ENCODE data around the gene MYO9B.

DNA sequence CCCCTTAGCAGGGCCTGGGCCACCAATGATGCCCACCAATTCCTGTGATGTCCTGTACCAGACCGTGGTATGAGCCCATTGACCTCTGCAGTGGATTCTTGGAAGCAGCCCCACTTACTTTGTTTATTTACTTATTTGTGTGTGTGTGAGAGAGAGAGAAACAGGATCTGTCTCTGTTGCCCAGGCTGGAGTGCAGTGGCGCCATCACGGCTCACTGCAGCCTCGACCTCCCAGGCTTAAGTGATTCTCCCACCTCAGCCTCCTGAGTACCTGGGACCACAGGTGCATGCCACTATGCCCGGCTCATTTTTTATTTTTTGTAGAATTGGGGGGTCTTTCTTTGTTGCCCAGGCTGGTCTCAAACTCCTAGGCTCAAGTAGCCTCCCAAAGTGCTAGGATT is 13.0 kb downstream of the MYO9B start:
- TF ChIP-seq, protein P1, sequence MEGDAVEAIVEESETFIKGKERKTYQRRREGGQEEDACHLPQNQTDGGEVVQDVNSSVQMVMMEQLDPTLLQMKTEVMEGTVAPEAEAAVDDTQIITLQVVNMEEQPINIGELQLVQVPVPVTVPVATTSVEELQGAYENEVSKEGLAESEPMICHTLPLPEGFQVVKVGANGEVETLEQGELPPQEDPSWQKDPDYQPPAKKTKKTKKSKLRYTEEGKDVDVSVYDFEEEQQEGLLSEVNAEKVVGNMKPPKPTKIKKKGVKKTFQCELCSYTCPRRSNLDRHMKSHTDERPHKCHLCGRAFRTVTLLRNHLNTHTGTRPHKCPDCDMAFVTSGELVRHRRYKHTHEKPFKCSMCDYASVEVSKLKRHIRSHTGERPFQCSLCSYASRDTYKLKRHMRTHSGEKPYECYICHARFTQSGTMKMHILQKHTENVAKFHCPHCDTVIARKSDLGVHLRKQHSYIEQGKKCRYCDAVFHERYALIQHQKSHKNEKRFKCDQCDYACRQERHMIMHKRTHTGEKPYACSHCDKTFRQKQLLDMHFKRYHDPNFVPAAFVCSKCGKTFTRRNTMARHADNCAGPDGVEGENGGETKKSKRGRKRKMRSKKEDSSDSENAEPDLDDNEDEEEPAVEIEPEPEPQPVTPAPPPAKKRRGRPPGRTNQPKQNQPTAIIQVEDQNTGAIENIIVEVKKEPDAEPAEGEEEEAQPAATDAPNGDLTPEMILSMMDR (IDR thresholded peaks at IDR 0.05; ENCODE audit: low read depth, low read length): no peak
- no peak for TF ChIP-seq EZH2phosphoT487 (IDR thresholded peaks at IDR 0.05; ENCODE audit: low read depth)

All from OCI-LY3 (cell line).